Activated naive CD4-positive, alpha-beta T cell treated with anti-CD3 and anti-CD28 coated beads, Interleukin-2, amount 50 U/mL, for 16 hours (primary cell): ENCODE measurements around the gene C1RL.
"Not testable (repeated sequence)": the region's sequence is repeated elsewhere in the genome, so short reads cannot be mapped to it uniquely, and the experiment has no call there.

Experiments
- DNase-seq: peaks from one replicate; pipeline ENCODE4 v3.0.0-alpha.2; 2020

Gene C1RL

DNA sequence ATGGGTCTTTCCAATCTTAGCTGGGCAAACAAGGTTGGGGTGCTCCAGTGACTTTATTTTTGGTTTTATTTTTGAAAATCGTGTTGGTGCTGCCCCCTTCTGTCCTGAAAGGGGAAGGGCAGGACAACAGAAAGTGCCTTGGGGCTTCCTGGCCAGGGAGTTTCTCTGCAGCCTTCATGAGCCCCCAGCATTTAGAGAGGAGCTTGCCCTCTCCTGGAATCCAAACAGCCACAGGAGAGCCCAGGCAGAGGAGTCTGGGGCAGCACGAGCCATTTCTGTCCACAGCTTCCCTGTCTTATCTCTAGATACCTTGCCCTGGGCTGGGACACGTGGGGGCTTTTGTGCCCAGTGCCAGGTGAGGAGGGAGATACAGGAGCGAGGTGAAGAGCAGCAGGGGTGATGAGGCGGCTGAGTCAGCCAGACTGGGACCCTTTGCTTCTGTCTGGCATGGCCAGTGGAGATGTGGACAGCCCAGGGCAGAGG is 4.4 kb upstream of the C1RL start:
- DNase-seq = peak; percentile 25

- DNase-seq = no peak
Measured at GRCh38 chr12:7112041-7112440, 3.0 kb upstream of the C1RL start.

- DNase-seq = no peak
Measured at GRCh38 chr12:7110661-7111060, 1.6 kb upstream of the C1RL start.

- DNase-seq = no peak
Measured at GRCh38 chr12:7109572-7109920, 532 bp upstream of the C1RL start.

DNA sequence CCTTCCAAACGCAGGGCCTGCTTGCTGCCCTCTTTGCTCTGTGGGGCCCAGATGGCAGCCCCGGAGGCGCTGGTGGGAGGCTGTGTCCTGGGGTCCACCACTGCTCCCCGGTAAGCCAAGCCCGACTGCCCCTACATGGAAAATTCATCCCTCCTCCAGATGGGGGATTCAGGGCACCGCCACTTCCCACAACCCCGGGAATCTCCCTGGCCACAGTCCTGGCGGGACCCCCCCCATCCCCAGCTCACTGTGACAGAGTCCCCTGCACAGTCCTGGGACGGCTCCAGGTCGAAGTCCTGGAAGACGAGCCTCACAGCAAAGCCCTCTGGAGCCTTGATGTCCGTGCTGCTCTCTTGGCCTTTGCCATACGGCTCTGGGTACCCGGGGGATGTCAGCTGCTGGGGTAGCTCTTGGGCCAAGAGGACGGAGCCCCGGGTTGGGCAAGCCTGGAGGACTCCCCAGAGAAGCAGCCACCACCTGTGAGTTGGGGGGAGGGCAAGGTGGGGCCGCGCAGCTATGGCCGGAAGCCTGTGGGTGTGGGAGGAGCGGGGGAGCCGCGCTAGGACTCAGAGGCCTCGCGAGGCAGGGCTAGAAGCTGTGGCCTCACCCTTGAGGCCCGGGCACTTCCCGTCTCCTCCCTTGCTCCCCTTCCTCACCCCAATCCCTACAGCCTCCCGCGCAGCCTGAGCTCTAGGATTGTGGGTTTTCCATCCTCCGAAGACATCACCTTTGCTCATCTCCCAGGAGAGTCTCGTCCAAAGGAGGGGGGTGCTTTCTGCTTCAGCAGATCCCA is 815 bp downstream of the C1RL start:
- DNase-seq = peak; percentile 71

DNA sequence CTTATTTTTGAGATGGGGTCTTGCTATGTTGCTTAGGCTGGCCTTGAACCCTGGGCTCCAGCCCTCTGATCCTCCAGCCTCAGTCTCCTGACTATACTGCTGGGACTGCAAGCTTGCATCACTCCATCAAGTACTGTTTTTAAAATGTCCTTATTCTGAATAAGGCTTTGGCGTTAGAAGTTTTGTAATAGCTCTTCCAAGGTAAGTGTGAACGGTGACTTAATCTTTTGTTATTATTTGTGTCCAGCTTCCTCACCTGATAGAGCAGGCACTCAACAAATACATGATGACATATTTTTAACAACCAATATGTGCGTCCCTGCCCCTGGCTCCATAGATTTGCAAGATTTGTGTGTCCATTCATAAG is 1.4 kb downstream of the C1RL start:
- DNase-seq = no peak

- not testable (repeated sequence) for DNase-seq
Measured at GRCh38 chr12:7107181-7107580, 1.8 kb downstream of the C1RL start.

DNA sequence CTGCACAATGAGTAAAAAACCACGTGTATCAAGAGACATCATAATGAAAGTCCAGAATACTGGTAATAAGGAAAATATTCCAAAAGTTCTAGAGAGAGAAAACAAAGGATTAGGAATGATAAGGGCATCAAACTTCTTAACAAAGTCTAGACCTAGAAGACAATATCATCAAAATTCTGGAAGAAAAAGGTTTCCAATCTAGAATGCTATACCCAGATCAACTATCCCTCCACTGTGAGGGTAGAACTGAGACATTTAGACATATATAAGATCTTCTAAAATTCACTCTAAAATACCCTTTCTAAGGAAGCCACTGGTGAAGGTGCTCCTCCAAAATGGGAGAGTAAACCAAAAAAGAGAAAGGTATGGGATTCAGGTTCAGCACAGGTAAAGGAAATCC is 2.9 kb downstream of the C1RL start:
- no peak for DNase-seq

DNA sequence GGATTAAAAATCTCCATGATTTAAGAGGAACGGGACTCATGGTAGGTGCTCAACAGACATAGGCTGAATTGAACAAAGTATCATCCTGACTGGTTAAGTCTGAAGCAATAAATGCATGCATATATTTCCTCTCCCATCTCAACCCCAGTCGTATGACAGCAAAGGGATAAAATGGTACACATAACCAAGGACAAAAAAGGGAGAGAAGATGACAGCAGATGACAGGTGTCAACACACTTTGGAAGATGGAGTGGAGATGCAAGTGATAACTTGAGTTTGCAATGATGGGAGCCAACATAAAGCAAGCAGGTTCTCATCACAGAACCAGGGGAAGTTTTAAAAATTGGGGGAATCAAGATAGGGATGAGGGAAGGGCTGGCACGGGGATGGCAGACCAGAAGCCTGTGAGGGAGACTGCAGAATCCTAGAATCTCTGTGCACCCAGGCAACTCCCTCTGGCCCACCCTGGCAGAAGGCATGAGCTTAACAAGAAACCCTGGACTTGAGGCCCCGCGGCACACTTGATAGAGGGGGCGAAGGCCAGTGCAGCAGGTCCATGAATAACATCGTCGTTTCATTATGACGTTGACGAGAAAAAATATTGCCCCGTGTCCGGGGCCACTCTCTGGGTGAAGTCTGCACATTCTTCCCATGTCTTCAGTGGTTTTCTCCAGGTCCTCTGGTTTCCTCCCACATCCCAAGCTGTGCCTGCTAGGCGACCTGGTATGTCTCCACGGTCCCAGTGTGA is 5.0 kb downstream of the C1RL start:
- no peak for DNase-seq

- no peak for DNase-seq
Measured at GRCh38 chr12:7102582-7102981, 6.4 kb downstream of the C1RL start.

GRCh38 chr12:7101694-7102131 is 7.3 kb downstream of the C1RL start:
- no peak for DNase-seq

GRCh38 chr12:7101047-7101693 is 7.8 kb downstream of the C1RL start:
- DNase-seq = no peak

DNA sequence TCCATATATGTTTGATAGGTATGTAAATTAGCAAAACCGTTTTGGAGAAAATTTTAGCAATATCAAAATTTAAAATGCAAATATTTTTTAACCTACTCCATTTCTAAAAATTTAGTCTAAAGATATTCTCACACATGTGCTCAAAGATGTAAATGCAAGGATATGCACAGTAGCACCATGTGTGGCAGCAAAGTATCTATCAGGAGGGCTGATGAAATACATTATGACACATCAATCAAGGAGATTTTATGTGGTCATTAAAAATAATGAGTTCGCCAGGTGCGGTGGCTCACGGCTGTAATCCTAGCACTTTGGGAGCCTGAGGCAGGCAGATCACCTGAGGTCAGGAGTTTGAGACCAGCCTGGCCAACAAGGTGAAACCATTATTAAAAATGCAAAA is 8.8 kb downstream of the C1RL start:
- DNase-seq = no peak

- no peak for DNase-seq
Measured at GRCh38 chr12:7099290-7099996, 9.6 kb downstream of the C1RL start.

DNA sequence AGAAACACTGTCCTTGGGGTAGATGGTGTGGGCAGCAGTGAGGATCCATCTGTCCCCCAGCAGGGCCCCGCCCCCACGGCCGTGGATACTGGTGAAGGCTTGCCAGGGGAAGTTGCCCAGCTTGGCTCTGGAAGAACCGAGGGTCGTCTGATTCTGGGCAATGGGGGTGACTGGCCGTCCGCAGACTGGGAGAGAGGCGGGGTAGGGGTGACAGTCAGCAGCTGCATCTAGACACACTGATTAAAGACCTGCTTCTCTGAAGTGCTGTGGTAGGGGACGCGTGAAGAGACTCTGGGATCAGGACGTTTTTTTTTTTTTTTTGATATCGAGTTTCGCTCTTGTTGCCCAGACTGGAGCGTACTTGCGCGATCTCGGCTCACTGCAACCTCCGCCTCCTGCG is 12.0 kb downstream of the C1RL start:
- DNase-seq = no peak

DNA sequence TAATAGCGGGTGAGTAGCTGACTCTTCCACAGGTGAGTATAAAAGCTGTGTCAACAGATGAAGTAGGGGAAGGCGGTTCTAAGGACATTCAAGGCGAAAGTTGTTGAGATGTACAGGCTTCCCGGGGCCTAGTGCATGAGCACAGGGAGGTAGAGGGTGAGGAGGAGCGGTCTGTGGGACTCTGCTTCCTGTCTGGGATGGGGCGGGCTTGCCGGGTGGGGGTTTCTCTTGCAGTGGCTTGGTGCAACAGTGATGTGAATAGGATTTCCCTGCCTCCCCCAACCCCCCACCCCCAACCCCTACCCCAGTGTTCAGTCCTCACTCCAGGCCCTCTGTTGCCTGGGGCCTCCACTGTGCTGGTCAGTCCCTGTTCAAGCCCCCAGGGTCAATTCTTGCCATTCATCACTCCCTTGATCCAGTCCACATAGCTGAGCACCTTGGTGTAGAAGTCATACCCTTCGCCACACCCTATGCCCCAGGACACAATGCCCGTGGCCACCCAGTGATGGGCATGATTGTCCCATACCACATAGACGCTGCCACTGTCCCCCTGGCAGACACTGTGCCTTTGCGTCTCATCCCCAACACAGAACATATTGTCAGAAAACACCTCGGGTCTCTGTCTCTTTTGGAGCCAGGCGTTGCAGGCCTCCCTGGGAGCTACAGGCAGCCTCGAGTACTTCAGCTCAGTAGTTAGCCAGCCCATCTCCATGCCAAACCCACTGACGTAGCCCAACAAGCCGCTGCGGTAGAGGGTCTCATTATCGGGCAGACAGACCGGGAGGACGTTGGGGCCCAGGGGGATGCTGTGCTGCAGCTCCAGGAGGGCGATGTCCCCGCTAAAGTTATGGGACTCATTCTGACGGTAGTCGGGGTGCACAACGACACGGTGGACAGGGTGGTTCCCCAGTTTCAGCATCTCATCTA is 12.7 kb downstream of the C1RL start:
- no peak for DNase-seq

- DNase-seq = no peak
Measured at GRCh38 chr12:7093892-7094291, 15.1 kb downstream of the C1RL start.

- no peak for DNase-seq
Measured at GRCh38 chr12:7093486-7093885, 15.5 kb downstream of the C1RL start.

- no peak for DNase-seq
Measured at GRCh38 chr12:7092986-7093460, 16.0 kb downstream of the C1RL start.

DNA sequence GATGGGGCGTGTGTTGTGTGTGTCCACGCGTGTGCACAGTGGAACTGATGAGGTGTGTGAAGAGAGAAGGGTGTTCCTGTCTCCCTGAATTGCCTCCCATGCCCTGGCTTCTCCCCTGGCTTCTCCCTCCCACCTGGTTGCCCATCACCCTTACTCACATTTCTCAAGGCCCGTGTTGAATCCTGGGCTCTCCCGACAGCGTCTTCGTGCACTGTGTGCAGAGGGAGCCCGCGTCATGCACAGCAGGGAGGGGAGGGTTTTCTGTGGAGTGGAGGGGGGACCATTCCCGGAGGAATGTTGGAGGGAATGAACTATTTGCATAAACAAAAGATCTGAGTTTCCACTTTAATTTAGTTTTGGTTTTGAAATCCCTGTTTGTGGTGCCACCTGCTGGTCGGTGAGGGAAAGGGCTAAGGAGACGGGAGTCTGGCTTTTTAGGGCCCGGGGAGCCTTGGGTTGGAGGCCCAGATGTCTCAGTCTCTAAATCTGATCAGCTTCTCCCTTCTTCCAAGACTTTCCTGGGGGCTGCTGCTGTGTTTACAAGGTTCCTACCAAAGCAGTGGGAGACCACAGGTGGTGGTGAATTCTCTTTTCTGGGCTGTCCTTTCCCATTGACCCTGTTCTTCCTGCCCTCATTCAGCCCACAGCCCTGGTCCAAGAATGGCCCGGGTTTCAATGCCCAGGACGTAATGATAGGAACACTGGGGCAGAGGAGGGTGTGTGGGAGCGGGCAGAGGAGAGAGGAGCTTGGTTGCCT is 16.6 kb downstream of the C1RL start, which contains the start of gene C1R:
TSS of gene C1R (minus strand) at position 217 of the 757 bp plus-strand sequence. CDS start at position 160, 57 bp downstream.
- DNase-seq = peak; percentile 73

DNA sequence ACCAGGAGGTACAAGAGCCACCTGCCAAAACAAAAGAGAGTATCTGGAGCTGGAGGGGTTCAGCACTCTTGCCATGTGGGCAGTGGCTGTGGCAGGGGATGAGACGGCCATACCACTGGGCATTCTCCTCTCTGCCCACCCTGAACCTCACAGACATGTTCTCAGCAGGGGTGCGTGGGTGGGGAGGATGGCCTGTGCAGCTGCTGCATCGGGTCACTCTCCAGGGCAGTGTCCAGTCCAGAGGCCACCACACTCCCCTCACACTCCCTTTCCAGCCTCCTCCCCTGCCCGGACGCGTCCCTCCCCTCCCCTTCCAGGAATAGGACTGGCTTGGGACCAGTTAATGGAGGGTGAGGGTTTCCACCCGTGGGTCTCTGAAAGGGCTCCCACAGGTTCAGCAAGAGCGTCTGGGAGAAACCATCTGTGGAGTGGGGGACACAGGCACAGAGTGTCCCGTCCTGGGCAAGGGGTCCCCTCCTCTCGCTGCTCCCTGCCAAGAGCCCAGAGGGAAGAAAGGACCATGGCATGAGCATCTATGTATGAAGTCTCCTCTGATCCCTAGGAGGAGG is 17.3 kb downstream of the C1RL start:
- DNase-seq = no peak
